LNCaP clone FGC (cell line): ENCODE results near the gene LDLRAD4.

ENCODE experiments used
- DNase-seq: peaks from one replicate; pipeline ENCODE4 v3.0.0-alpha.2; 2011; ENCODE audit warnings: low read depth
- H3K4me3 ChIP-seq: 2 replicates; pipeline ENCODE4 v1.5.1; 2011; ENCODE audit warnings: mild to moderate bottlenecking, low read depth, low read length, control low read depth
- CTCF ChIP-seq: IDR thresholded peaks from 2 replicates; pipeline ENCODE4 v1.5.1; 2012; ENCODE audit warnings: mild to moderate bottlenecking; ENCODE audit not compliant: control insufficient read depth, insufficient read depth; ENCODE audit errors: extremely low read depth

LDLRAD4 gene

GRCh38 chr18:13447621-13448334, 229.2 kb downstream of the LDLRAD4 start:
- no peak for DNase-seq
- H3K4me3 ChIP-seq: no peak overlapping the region
- no peak for TF ChIP-seq CTCF

- DNase-seq: no peak
- TF ChIP-seq CTCF: no peak
- H3K4me3 ChIP-seq: no peak overlapping the region
These were observed 229.8 kb downstream of the LDLRAD4 start for GRCh38 chr18:13448335-13448795.

GRCh38 chr18:13449651-13450050, 231.1 kb downstream of the LDLRAD4 start:
- no peak for DNase-seq
- TF ChIP-seq CTCF: no peak
- no peak overlapping the region for H3K4me3 ChIP-seq

GRCh38 chr18:13450289-13451212, 232.0 kb downstream of the LDLRAD4 start:
- no peak for TF ChIP-seq CTCF
- DNase-seq: no peak
- no peak overlapping the region for H3K4me3 ChIP-seq

- no peak for DNase-seq
- TF ChIP-seq CTCF: no peak
- H3K4me3 ChIP-seq: no peak overlapping the region
These were observed 232.6 kb downstream of the LDLRAD4 start for GRCh38 chr18:13451213-13451540.

GRCh38 chr18:13451661-13452387, 233.3 kb downstream of the LDLRAD4 start:
- DNase-seq: no peak

More at GRCh38 chr18:13451661-13452387, 233.3 kb downstream of the LDLRAD4 start:
- TF ChIP-seq CTCF: no peak
- no peak overlapping the region for H3K4me3 ChIP-seq
